ENCODE results near the gene PPY.
"Not testable (repeated sequence)": the region's sequence is repeated elsewhere in the genome, so short reads cannot be mapped to it uniquely, and the experiment has no call there.

The PPY gene

GRCh38 chr17:43907425-43907981 lies 34.8 kb downstream of the PPY start, which contains the start of gene MPP2:
Gene MPP2, minus strand, starts transcription at chr17:43907536. Its CDS starts 3,076 bp downstream, at chr17:43904460.
- in situ Hi-C loops (cut with MboI; ENCODE audit: low sequenced_read_pairs): no loop called here

GRCh38 chr17:43906951-43907424 lies 35.3 kb downstream of the PPY start:
- in situ Hi-C loops (cut with MboI; ENCODE audit: low sequenced_read_pairs): no loop called here

GRCh38 chr17:43905985-43906852 lies 36.1 kb downstream of the PPY start:
- in situ Hi-C loops (cut with MboI; ENCODE audit: low sequenced_read_pairs): no loop called here

- in situ Hi-C loops (cut with MboI; ENCODE audit: low sequenced_read_pairs): no loop called here
These were observed 36.8 kb downstream of the PPY start for GRCh38 chr17:43905400-43905984.

- in situ Hi-C loops (cut with MboI; ENCODE audit: low sequenced_read_pairs): no loop called here
These were observed 40.3 kb downstream of the PPY start for GRCh38 chr17:43901861-43902589.

GRCh38 chr17:43900858-43901754 lies 41.2 kb downstream of the PPY start:
- in situ Hi-C loops (cut with MboI; ENCODE audit: low sequenced_read_pairs): no loop called here

GRCh38 chr17:43900183-43900857 lies 42.0 kb downstream of the PPY start:
- in situ Hi-C loops (cut with MboI; ENCODE audit: low sequenced_read_pairs): no loop called here

GRCh38 chr17:43898446-43898845 lies 43.8 kb downstream of the PPY start:
- in situ Hi-C loops (cut with MboI; ENCODE audit: low sequenced_read_pairs): no loop called here

GRCh38 chr17:43897831-43898230 lies 44.4 kb downstream of the PPY start:
- in situ Hi-C loops (cut with MboI; ENCODE audit: low sequenced_read_pairs): no loop called here

GRCh38 chr17:43894494-43894893 lies 47.8 kb downstream of the PPY start:
- in situ Hi-C loops (cut with MboI; ENCODE audit: low sequenced_read_pairs): not testable (repeated sequence)

GRCh38 chr17:43892647-43892952 lies 49.7 kb downstream of the PPY start:
- in situ Hi-C loops (cut with MboI; ENCODE audit: low sequenced_read_pairs): no loop called here

- in situ Hi-C loops (cut with MboI; ENCODE audit: low sequenced_read_pairs): no loop called here
These were observed 50.2 kb downstream of the PPY start for GRCh38 chr17:43891851-43892646.
